A673 (cell line): ENCODE measurements around the gene GPR17. TPM values are rescaled to one million over a fixed set of nuclear protein-coding genes. Genes with fewer than 3 reads are reported as not detected.

Experiments
- BruUV-seq: library from RNA; stranded (reverse); fragments of 400-500 nt; replicated peaks from 2 replicates; lab custom pipeline; 2021; lab: Mats Ljungman, UMichigan
- CTCF ChIA-PET: fragments of 300-600 bp; sonication (Branson Sonifier 250); formaldehyde crosslinking; loops from one replicate; lab custom pipeline; 2022; ENCODE audit warnings: antibody characterized with exemption; lab: Charles Lee
- POLR2A ChIA-PET: fragments of 300-600 bp; sonication (Branson Sonifier 250); formaldehyde crosslinking; loops from one replicate; lab custom pipeline; 2022; ENCODE audit warnings: antibody characterized with exemption; ENCODE audit not compliant: low non-redundant PET; lab: Charles Lee
- DNase-seq: peaks from one replicate; pipeline ENCODE4 v3.0.0-alpha.2; 2015; ENCODE audit warnings: low spot score
- H3K27ac ChIP-seq: fragments of 200-600 bp; sonication (generic); 2 replicates; pipeline ENCODE4 v1.5.1; 2016; ENCODE audit warnings: mixed run types, low read depth, mild to moderate bottlenecking, mixed read lengths, antibody characterized with exemption, low read length; ENCODE audit not compliant: poor library complexity, severe bottlenecking
- H3K27me3 ChIP-seq: fragments of 200-600 bp; sonication (generic); replicated peaks from 2 replicates; pipeline ENCODE4 v1.6.1; 2017; ENCODE audit warnings: mixed run types, low read depth, mild to moderate bottlenecking, mixed read lengths, antibody characterized with exemption, low read length; ENCODE audit not compliant: insufficient read depth, poor library complexity
- H3K36me3 ChIP-seq: fragments of 200-600 bp; sonication (generic); 2 replicates; pipeline ENCODE4 v1.6.1; 2016; ENCODE audit warnings: mixed run types, mild to moderate bottlenecking, mixed read lengths, antibody characterized with exemption, low read length; ENCODE audit not compliant: insufficient read depth, poor library complexity, severe bottlenecking
- H3K4me1 ChIP-seq: fragments of 200-600 bp; sonication (generic); 2 replicates; pipeline ENCODE4 v1.6.1; 2017; ENCODE audit warnings: mixed run types, mild to moderate bottlenecking, mixed read lengths, antibody characterized with exemption, low read length; ENCODE audit not compliant: insufficient read depth, poor library complexity, severe bottlenecking
- H3K4me3 ChIP-seq: fragments of 200-600 bp; sonication (generic); 2 replicates; pipeline ENCODE4 v1.5.1; 2016; ENCODE audit warnings: low read depth, mixed run types, mild to moderate bottlenecking, mixed read lengths, low read length; ENCODE audit not compliant: poor library complexity, severe bottlenecking
- H3K9me3 ChIP-seq: fragments of 200-600 bp; sonication (generic); 2 replicates; pipeline ENCODE4 v1.6.1; 2016; ENCODE audit warnings: mixed run types, low read depth, mild to moderate bottlenecking, mixed read lengths, antibody characterized with exemption, low read length; ENCODE audit not compliant: poor library complexity, severe bottlenecking
- EZH2 ChIP-seq: fragments of 200-600 bp; sonication (generic); IDR thresholded peaks from 2 replicates; pipeline ENCODE4 v1.6.1; 2017; ENCODE audit warnings: borderline replicate concordance, low read depth, mild to moderate bottlenecking, mixed read lengths, antibody characterized with exemption, low read length; ENCODE audit not compliant: poor library complexity, severe bottlenecking
- intact Hi-C: fragments of 100-400 bp; cut with micrococcal nuclease; formaldehyde crosslinking; loops from one replicate; pipeline ENCODE4 v1.10.0; 2022; ENCODE audit not compliant: unreplicated experiment
- total RNA-seq: library from RNA; stranded (reverse); gene quantifications from 2 replicates; pipeline ENCODE4 v1.2.3, GENCODE V29; 2021
- TF ChIP-seq, protein P1 (sequence below): fragments of 300-800, 200-600 bp; sonication (generic); conservative IDR thresholded peaks from 2 replicates; pipeline ENCODE4 v1.5.1; 2017; ENCODE audit warnings: low read depth, mild to moderate bottlenecking, antibody characterized with exemption, low read length, moderate library complexity, mixed read lengths

GPR17 gene
- total RNA-seq, 1 experiment from 2014 or later: 0.45 TPM

DNA sequence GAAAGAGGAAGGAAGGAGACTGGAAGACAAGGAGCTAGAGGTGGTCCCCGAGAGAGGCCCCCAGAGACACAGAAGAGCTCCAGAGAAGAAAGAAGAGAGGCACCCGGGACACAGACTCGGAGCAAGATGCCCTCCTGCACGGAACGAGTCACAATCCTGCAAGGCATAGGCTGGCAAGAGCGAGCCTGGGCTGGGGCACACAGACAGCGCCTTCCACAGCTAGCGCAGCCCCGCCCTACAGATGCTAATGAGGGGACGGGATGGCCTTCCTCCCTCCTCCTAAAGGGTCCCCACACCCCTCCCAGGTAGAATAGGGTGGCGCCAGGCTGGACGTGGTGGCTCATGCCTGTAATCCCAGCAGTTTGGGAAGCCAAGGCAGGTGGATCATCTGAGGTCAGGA is 19.8 kb upstream of the GPR17 start:
- Histone ChIP-seq H3K4me1 (no peaks in the 10 kb centered on the region), H3K27ac (no peak overlapping the region), H3K27me3 (no peaks in the 10 kb centered on the region), H3K4me3 (no peak overlapping the region), H3K9me3 (no peaks in the 10 kb centered on the region), H3K36me3 (no peaks in the 10 kb centered on the region)
- TF ChIP-seq, protein P1, sequence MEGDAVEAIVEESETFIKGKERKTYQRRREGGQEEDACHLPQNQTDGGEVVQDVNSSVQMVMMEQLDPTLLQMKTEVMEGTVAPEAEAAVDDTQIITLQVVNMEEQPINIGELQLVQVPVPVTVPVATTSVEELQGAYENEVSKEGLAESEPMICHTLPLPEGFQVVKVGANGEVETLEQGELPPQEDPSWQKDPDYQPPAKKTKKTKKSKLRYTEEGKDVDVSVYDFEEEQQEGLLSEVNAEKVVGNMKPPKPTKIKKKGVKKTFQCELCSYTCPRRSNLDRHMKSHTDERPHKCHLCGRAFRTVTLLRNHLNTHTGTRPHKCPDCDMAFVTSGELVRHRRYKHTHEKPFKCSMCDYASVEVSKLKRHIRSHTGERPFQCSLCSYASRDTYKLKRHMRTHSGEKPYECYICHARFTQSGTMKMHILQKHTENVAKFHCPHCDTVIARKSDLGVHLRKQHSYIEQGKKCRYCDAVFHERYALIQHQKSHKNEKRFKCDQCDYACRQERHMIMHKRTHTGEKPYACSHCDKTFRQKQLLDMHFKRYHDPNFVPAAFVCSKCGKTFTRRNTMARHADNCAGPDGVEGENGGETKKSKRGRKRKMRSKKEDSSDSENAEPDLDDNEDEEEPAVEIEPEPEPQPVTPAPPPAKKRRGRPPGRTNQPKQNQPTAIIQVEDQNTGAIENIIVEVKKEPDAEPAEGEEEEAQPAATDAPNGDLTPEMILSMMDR: no peak
- no peak for TF ChIP-seq EZH2
- ChIA-PET CTCF (no interaction called here), POLR2A (no interaction called here)
- intact Hi-C loops: no loop called here
- DNase-seq: no peak
- BruUV-seq: no TSS peak

DNA sequence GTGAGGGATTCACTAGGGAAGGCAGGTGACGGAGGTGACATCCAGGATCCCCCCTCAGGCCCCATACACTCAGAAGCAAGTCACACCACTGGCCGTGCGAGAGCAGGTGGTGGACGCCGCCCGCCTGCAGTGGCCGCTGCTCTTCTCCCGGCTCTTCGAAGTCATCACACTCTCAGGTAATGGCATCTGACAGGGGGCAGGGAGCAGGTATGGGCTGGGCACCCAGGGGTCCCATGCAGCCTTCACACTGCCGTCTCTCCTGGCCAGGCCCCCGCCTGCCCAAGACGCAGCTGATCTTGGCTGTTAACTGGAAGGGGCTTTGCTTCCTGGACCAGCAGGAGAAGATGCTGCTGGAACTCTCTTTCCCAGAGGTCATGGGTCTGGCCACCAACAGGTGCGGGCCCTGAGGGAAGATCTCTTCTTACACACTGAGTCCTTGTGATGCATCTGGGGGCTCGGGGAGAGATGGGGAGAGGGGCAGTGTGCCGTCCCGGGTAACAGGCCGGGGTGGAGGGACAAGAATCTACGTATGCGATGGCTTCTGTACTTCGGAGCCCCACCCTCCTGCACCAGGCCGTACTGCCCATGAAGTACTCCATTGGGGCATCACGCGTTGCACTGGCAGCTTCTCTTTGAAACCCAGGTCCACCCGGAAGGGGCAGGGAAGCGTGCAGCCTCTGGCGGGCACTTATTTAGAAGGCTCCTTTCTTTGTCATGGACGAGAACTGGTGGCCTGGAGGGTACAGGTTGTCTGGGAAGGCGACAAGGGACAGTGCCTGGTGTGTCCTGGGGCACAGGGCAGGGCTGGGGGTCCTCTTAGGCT is 18.8 kb upstream of the GPR17 start:
- H3K4me1 ChIP-seq: no peaks in the 10 kb centered on the region
- intact Hi-C loops: no loop called here
- no peaks in the 10 kb centered on the region for H3K9me3 ChIP-seq
- no peak for DNase-seq
- no peaks in the 10 kb centered on the region for H3K36me3 ChIP-seq
- H3K4me3 ChIP-seq: no peak overlapping the region
- H3K27me3 ChIP-seq: no peaks in the 10 kb centered on the region
- CTCF ChIA-PET: no interaction called here
- TF ChIP-seq, protein P1: no peak
- TF ChIP-seq EZH2: no peak
- H3K27ac ChIP-seq: no peak overlapping the region
- POLR2A ChIA-PET: no interaction called here
- BruUV-seq: no TSS peak

DNA sequence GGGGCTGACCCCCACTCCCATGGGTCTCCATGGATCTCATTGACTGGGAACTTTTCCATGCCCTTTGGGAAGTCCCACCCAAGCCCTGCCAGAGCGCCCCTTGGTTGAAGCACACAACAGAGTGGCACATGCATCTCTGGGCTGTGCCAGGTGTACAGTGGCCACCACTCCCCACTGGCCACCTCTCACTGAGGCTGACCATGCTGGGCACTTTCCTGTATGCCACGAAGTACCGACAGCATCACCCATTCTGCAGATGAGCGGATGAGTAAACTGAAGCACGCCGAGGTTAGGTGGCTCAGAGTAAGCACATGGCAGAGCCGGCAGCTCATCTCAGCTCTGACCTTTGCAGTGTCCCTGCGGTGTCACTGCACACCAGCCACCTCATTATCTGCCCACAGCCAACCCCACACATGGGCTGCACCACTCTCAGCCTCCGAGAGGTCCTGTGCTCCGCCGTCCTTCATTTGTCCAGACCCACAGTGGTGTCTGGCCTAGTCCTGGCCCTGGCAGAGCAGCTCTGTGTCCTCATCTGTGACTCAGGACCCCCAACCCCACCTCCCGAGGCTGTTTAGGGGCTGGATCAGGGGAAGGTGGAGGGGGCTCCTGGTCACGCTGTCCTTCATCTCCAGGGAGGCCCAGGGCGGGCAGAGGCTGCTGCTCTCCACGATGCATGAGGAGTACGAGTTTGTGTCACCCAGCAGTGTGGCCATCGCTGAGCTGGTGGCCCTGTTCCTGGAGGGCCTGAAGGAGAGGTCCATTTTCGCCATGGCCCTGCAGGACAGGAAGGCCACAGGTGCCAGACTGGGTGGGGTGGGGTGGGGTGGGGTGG is 18.0 kb upstream of the GPR17 start:
- no peak for DNase-seq
- Histone ChIP-seq H3K4me1 (no peaks in the 10 kb centered on the region), H3K9me3 (no peaks in the 10 kb centered on the region), H3K36me3 (no peaks in the 10 kb centered on the region), H3K27ac (no peak overlapping the region), H3K4me3 (no peak overlapping the region), H3K27me3 (no peaks in the 10 kb centered on the region)
- CTCF ChIA-PET: no interaction called here
- BruUV-seq: no TSS peak
- intact Hi-C loops: no loop called here
- POLR2A ChIA-PET: no interaction called here
- TF ChIP-seq, protein P1: no peak
- no peak for TF ChIP-seq EZH2
